Measurements from ENCODE around the gene FBXL7.

The FBXL7 gene

DNA sequence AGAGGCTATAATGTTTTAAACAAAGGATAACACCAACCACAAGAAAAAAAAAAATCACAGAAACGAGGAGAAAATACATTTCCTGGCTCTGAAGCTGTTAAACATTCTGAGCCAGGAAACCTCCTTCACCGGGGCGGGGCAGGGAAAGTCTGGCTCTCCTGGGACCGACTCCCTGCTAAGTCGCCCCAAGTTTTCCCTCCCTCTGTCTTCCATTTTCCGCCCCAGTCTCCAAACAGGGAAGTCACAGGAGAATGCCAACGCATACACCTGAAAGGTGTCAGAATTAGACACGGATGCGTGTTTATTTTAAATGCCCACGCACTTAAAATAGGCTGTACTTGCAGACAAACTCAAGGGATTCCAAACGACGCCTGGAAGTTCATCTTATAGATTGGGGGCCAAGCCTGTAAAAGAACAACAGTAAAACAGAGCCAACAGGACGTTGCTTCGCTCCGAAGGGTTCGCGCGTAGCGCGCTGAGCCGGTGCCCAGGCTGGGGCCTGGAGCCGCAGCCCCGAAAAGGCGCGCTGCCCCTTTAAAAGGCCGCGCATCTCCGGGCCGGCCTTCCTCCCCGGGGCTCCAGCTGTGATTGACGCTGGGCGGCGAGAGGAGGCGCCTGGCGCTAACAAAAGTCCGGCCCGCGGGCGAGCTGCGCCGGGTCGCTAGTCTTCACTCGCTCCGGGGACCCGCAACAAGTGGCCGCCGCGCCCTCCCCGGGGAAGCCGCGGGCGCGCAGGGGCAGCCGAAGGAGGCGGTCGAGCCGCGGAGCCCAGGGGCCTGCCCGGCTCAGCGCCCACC, at the start of gene FBXL7:
Gene FBXL7 (plus strand): TSS at position 653 of the 797 bp plus-strand sequence.
- no peak for DNase-seq (ENCODE audit: low read depth)

DNA sequence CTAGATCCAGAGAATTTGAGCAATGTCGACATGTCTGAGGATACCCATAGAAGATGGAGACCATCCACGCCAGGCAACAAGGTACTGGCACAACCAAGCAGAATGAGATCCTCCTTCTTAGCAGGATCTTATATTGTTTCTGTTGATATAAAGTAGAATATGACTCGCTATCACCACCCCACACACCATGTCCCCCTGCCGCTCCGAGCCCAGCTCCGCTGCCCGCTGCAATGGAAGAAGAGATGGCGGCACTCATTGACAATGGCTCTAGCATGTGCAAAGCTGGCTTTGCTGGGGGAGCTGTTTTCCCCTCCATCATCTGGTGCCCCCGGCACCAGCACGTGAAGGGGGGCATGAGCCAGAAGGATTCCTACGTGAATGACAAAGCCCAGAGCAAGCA, 49.5 kb upstream of the FBXL7 start:
- DNase-seq (ENCODE audit: low read depth): no peak

DNA sequence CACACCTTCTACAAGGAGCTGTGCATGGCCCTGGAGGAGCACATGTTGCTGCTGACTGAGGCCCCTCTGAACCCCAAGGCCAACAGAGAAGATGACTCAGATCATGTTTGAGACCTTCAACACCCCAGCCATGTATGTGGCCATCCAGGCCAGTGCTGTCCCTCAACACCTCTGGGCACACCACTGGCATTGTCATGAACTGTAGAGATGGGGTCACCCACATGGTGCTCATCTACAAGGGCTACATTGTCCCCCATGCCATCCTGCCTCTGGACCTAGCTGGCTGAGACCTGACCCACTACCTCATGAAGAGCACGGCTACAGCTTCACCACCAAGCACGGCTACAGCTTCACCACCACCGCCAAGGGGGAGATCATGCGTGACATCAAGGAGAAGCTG, 49.0 kb upstream of the FBXL7 start:
- DNase-seq (ENCODE audit: low read depth): no peak

DNA sequence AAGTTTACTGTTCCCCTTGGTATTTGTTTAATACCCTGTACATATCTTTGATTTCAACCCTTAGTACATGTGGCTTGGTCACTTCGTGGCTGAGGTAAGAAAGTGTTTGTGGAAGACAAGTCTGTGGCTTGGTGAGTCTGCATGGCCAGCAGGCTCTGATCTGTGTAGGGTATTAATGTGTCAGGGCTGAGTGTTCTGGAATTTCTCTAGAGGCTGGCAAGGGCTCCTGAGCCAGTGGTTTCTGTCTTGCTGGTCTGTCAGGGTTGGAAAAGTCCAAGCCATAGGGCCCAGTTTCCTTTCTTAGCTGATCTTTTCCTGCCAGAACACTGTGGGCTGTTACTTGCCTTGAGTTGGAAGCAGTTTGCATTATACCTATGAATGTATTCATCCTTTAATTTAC, 48.0 kb upstream of the FBXL7 start:
- DNase-seq (ENCODE audit: low read depth): no peak

DNA sequence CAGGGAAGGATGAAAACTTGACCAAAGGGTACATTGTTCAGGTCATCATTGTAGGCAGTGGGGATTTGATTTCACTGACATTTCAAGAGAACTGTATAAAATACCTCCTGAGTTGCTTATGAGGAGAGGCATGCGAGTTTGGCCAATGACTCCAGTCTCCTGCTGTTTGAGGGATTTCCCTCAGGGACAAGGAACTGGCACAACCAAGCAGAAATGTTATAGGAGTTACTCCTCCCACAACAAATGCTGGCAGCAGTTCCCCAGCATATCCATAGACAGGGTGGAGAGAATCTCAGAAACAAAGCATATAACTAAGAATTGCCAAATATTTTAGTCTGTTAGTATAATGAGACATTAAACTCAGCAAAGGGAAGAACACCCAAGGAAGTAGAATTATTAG, 47.2 kb upstream of the FBXL7 start:
- no peak for DNase-seq (ENCODE audit: low read depth)

DNA sequence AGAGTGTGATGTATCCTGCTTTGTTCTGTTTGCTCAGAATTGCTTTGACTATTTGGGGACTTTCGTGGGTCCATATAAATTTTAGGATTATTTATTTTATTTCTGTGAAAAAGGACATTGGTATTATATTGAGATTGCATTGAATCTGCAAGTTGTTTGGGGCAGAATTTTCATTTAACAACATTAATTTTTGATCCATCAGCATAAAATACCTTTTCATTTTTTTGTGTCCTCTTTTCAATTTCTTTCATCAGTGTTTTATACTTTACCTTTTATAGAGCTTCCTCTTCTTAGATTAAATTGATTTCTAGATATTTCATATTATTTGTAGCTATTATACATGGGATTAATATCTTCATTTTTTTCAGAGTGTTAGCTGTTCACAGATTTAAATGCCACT, 40.8 kb upstream of the FBXL7 start:
- DNase-seq (ENCODE audit: low read depth): no peak

DNA sequence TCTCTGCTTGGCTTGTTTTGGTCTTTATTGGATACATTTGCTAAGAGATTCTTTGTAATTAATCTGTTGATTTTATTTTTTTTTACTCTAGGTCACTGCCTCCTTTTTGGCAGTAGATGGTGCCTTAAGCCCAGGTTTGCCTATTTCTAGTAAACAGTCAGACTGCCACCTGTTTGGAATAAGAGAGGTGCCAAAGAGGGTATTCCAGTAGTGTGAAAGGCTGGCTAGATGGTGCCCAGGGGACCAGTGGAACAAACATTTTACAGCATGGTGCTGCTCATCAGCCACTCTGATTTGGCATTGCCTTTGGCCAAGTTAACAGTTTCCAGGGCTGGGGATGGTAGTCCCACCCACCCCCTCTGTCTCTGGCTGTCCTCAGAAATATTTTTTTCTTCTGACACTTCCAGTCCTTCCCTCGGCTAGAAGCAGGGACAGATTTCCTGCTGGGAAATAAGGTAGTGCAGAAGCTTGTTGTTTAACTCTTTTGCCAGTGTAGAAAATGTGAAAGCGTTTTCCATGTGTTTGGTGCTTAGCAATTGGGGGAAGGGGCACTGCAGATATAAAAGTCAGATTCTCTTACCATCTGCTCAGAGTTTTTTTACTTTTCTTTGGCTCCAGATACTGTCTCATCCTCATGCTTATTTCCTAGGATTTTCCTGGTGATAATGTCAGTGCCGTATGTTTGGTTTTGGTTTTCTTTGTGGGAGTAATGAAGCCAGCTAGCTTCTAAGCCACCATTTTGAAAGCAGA, 36.6 kb upstream of the FBXL7 start:
- DNase-seq (ENCODE audit: low read depth): no peak

DNA sequence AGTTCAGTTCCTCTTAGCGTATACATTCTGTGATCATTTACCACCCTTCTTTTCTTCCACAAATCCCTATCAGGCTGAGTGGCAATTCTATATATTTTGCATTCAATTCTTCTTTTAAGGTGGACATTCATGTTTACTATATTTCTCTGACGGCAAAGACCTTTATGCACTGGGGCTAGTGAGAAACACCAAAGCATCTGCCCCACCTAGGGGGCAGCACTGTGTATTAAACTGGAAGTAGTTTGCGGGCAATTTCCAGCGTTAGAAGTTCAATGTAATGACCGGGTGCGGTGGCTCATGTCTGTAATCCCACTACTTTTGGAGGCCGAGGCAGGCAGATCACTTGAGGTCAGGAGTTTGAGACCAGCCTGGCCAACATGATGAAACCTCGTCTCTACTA, 27.9 kb upstream of the FBXL7 start:
- no peak for DNase-seq (ENCODE audit: low read depth)

DNA sequence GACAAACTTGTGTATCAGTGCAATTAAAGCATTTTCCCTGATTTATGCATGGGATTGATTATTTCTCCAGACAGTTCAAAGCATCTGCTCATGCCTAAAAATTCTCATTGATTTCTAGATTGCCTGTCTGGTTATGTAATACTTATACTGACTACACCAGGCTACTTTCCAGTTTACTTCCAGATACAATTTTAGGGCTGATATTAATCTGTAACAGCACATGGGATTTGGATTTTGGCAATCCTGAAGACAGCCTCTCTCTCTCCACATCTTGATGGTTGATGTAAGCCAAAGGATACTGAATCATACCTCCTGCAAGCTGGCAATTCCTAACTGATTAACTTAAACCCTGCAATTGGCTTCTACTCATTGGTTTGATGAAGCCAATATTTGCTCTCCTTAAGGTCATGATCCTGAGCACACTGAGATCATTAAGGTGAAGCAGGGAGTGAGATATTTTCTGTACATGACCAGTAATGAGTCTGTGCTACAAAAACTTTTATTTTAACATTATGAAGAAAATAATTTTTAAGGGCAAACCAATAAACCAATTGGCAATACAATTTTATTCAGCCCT, 25.7 kb upstream of the FBXL7 start:
- no peak for DNase-seq (ENCODE audit: low read depth)

DNA sequence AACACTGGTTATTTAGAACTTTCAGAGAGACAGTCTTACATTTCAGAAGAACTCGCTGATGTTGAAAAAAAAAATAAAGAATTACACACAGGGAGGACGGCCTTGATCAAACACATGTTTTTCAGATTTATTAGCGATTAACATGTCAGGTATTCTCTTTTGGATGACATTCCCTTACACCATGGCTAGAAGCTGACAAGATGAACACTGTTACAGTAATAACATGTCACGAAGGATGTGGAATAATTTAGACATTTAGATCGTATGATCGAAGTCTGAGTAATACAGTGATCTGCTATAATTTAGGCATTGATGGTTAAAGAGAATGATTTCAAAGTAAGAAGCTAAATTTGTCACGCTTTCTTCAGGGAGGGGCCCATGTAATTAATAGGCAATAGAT, 24.6 kb upstream of the FBXL7 start:
- no peak for DNase-seq (ENCODE audit: low read depth)

DNA sequence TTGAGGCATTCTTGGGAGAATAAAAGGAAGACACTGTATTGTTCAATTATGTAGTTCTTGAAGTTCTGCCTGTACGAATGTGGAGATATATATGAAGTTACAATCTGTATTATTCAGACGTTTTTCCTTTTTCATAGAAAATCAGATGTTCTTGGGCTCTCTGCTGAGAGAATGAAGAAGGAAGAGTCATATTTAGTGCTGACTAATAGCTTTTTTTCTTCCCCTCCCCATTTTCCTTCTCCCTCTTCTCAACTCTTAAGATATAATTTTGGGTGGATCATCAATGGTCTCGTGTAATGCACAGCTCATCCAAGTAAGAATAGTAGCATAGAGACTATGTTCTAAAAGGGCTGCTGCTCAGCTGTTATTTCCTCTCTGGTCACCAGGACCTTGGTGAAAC, 23.0 kb upstream of the FBXL7 start:
- no peak for DNase-seq (ENCODE audit: low read depth)

DNA sequence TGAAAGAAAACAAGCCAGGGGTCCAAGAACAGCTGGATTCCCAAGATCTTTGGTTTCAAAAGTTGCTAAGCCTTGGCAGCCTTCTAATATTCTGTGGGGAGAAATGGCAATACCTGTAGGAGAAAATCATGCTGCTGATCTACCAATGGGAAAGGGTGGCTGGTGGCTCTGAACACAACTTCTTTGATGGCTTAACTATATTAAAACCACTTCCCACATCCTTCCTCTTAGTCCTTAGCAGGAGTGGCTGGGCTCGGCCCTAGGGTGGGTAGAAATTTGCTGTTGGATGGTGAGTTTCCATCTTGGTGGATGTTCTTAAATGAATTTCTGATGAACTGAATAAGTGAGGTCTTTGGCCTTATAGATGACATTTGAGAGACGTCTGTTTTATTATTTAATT, 19.5 kb upstream of the FBXL7 start:
- DNase-seq (ENCODE audit: low read depth): no peak

DNA sequence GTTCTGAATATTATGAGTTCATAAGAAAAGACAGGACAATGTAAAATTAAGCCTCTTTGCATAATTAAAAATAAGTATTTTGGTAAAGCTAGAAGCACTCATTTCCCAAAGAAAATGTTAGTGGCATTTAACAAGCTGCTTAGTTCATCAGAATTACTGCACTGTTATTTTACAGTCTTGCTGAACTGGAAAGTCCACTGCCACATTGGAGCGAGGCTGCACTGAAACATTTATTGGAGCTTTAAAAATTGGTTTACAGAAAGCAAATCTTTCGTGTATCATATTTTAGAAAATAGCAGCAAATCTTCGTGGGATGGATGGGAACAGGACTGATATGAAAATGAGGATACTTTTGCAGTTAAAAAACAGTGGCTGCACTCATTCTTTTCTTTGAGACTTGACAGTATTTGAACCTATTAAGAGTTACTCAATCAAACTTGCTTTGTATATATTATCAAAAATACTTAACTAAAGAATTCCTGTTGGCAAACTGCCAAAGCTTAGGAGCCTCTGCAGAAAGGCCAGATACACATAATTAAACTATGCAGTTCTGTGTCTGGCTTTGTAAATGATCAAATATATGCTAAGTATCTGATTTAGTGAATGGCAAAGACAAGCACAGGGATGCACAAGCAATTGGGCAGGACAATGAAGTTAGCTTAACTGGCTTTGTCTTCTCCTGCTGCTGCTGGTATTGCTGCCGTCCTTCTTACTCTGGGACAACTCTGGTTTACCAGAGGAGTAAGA, 16.5 kb upstream of the FBXL7 start:
- no peak for DNase-seq (ENCODE audit: low read depth)

DNA sequence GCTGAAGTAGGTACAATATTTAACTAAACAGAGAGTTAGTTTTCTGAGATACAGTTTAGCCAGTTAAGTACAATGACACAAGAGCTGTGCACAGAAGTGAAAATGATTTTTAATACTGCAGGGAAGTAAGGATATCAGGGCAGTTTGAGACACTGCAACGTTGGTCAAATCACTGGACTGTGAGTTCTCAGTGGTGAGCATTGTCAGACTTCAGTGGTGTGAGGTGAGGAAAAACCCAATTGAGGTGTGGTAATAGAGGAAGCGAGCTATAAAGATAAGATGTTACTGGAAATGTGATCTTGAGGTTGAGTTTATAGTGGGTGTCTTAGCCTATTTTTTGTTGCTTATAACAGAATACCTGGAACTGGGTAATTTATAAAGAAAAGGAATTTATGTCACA, 12.8 kb upstream of the FBXL7 start:
- no peak for DNase-seq (ENCODE audit: low read depth)

DNA sequence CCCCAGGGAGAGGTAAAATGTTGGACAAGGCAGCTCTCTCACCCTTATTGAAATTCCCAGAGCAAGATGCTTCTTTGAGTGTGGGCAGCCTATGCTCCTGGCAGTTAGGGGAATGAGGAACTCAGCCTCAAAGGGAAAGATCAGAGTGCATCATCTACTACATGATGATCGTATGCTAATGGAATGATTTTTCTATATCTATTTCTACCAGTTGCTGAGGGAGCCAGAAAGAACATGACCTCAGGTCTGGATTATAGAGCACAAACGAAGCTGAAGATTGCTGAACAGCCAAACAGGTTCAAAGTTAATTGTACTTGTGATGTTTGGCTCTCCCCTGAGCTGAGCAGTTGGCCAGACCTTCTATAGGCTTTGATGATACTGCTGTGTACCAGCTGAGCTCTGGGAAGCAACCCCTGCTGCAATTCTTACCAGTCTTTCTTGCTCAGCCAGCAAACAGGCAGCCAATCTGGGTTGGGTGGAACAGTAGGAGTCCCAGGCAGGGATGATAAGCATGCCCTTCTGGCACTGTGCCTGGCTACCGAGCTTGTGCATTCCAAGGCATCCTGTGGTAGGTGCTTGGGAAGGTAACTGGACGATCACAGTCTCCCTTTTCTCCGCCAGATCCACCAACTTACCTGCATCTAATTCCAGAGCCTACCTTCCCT, 10.3 kb upstream of the FBXL7 start:
- no peak for DNase-seq (ENCODE audit: low read depth)

DNA sequence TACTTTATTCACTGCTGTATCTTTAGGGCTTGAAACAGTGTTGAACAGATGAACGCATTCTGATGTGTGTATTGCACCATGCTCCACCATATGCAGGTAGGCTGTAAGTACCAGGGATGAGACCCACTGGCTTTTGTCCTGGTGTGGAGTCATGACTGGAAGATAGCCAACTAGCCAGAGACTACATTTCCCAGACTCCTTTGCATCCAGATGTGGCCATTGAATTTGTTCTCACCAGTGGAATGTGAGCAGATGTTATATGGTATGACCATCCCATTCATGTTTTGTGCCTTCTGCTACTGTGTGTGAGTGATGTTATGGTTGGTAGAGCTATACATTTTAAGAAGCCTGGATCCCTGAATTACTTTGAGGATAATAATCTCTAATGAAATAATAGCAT, 7.4 kb upstream of the FBXL7 start:
- DNase-seq (ENCODE audit: low read depth): no peak

DNA sequence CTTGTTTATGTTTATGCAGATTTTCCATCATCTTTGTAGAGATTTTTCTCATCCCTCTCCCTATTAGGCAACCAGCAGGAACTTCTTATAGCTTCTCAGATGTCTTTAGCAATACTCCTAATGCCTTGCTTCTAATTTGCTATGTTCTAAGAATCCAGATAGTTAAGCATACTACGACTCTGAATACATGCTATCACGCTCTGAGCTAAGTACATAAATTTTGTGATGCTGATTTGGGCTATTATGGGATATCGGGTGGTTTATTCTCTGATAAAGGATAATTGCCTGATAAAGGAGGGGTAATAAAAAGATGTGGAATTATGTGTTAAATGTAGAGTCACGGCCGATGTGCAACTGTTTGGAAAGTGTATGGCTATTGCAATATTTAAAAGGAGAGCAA, 6.5 kb upstream of the FBXL7 start:
- no peak for DNase-seq (ENCODE audit: low read depth)

DNA sequence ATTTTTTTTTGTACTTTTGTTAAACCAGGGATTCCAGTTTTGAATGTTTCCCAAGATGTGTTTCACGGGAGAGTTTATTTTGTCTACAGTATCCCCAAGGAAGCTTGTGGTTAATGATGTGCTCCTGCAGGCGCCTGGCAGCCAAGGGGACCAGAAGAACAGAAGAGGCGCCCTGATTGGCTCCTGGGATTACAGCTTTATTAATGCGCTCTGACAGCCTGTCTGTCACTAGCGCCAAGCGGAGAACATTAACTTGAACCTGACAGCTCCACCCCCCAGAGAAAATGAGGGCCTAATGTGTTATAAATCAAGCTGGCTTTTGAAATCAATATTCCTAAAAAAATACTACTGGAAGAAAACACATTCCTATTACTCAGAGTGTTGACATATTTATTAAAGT, 5.0 kb upstream of the FBXL7 start:
- DNase-seq (ENCODE audit: low read depth): no peak

DNA sequence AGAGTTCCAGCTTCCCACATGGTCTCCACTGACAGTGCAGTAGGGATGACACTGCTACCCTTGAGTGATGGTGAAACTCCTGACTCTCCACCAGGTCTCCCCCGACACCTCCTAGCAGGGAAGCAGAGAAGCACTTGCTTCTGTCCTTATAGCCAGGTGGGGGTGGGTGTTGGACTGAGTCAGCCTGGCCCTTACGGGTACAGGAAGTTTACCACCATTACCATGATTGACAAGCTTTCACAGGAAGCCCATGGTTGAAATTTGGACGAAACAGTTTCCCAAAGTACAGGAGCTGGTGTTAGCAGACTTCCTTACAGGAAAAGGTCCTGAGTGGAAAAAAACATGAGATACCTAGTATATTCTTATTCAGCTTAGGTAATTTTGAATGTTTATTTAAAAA, 3.1 kb upstream of the FBXL7 start:
- no peak for DNase-seq (ENCODE audit: low read depth)

DNA sequence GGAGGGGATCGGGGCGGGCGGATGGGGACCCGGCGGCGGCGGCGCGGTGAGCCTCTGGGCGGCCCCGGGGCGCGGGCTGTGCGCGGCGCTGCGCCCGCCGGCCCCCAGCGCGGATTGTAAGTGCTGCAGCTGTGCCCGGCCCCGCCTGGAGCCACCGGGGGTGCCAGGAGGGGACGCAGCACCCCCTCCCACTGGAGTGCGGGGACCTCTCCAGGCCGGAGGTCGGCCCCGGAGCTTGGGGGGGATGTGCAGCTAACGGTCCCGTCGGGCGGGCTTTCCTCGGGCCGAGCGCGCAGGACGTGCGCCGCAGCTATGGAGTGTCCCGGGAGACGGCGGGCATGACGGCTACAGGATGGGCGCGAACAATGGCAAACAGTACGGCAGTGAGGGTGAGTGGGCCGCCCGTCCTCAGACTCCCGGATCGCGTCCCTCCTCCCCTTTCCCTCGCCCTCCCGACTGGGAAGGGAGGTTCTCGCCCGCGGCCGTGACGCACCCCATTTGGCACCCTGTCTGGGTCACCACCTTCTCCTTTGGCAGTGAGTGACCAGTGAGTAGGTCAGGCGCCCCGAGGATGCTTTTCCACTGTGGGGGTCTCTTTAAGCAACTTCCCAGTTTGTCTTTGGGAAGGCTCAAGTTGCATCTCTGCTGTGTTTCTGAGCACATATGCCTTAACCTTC, 483 bp downstream of the FBXL7 start:
- DNase-seq (ENCODE audit: low read depth): no peak

DNA sequence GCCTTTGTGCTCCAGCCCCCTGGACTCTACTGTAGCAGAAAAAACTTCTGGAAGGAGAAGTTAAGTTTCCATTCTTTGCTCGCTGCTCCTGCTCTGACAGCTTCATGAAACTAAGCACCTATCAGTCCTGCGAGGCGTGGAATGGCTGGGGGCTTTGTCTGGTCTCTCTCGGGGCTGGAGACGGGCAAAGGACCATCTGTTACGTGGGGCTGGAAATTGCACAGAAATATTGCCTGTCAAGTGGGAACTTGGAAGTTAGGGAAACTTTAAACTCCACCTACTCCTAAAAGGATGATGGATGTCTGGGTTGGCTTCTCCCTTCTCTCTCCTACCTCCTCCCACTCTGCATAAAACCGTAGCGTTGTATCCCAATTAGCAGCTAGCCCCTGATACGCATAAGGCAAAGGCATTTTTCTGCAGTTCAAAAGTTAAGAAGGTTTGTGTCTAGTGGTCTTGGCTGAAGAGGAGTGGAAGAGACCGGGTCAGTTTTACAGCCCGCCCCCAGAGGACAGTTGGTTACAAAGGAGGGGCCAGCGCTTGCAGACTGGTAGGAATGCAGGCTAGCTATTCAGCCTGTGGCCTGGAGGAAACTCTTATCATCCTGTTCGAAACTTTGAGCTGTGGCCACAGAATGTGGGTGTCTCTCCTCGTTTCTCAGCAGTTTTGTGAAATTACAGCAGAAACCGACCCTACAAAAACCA, 1.3 kb downstream of the FBXL7 start:
- no peak for DNase-seq (ENCODE audit: low read depth)
